Measurements from ENCODE around the gene RCVRN. TPM values are rescaled to one million over a fixed set of nuclear protein-coding genes. Genes with fewer than 3 reads are reported as not detected.
"Not testable (repeated sequence)": the region's sequence is repeated elsewhere in the genome, so short reads cannot be mapped to it uniquely, and the experiment has no call there.

The RCVRN gene
- polyA plus RNA-seq, 4 donors = 0.19 to 0.49 (median 0.35) TPM

- no peak for DNase-seq (ENCODE audit: low read depth in 4 of 4, low spot score in 3 of 4)
Measured at GRCh38 chr17:9922012-9922848, 17.2 kb upstream of the RCVRN start.

- DNase-seq (ENCODE audit: low read depth in 4 of 4, low spot score in 3 of 4) = not testable (repeated sequence)
Measured at GRCh38 chr17:9921216-9921615, 16.1 kb upstream of the RCVRN start.

GRCh38 chr17:9918804-9919352 is 13.8 kb upstream of the RCVRN start:
- no peak for DNase-seq (ENCODE audit: low read depth in 4 of 4, low spot score in 3 of 4)

- no peak for DNase-seq (ENCODE audit: low read depth in 4 of 4, low spot score in 3 of 4)
Measured at GRCh38 chr17:9918352-9918751, 13.3 kb upstream of the RCVRN start.

- no peak for DNase-seq (ENCODE audit: low read depth in 4 of 4, low spot score in 3 of 4)
Measured at GRCh38 chr17:9917801-9918200, 12.7 kb upstream of the RCVRN start.

DNA sequence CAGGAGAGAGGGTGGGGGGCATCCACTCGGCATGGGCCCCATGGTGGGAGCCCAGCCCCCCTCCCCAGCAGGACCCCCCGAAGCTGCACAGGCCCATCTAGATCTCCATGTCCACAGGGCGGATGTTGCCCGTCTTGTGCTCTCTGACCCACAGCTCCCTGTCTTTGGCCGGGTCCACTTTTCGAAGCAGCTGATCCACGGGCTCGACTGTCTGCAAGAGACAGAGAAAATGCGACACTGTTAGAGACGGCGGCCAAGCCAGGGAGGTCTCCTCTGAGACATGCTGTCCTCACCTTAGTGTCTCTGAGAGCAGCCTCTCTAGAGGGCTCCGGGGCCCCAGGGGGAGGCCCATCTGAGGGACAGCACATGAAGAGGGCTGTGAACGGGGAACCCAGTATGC is 12.1 kb upstream of the RCVRN start:
- no peak for DNase-seq (ENCODE audit: low read depth in 4 of 4, low spot score in 3 of 4)

GRCh38 chr17:9916108-9916507 is 11.0 kb upstream of the RCVRN start:
- no peak for DNase-seq (ENCODE audit: low read depth in 4 of 4, low spot score in 3 of 4)

- no peak for DNase-seq (ENCODE audit: low read depth in 4 of 4, low spot score in 3 of 4)
Measured at GRCh38 chr17:9913476-9913875, 8.4 kb upstream of the RCVRN start.

DNA sequence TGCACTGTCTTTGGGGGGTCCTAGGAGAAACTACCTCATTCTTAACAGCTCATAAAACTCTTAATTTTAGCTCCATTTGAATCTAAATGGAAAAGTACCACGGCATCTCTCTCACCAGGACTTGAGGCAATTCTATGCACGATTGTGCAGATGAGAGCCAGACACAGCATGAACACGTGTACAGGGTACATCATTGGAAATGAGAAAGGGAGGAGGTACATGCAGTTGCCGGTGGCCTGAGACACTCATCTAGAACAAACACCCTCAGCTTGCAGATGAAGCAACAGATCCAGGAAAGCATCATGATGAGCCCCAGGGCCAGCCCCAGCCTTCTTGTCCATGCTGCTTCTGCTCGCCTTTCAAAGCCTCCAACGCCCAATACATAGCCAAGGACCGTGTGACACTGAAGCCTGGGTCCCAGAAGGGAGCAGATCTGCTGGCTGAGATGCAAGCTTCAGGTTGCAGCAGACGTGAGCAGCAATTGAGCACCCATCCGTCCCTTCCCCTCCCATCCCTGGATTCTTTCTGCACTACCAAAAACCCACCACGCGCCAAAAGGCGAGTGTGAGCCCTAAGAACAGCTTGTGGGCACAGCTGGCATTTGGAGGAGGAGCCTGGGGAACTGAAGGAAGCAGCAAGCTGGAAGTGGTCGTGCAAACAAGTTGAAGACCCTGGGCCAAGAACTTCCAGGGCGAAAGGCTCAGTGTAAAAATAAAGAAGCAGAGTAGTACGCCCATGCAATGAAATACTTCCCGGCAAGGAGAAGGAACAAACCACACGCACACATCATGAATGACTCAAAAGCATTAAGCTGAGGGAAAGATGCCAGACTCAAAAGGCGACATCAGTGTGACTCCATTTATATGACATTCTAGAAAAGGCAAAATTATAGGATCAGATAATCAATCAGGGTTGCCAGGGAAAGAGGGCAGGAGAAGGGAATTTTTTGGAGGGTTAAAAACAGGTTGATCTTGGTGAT is 7.3 kb upstream of the RCVRN start:
- DNase-seq (ENCODE audit: low read depth in 4 of 4, low spot score in 3 of 4) = no peak

DNA sequence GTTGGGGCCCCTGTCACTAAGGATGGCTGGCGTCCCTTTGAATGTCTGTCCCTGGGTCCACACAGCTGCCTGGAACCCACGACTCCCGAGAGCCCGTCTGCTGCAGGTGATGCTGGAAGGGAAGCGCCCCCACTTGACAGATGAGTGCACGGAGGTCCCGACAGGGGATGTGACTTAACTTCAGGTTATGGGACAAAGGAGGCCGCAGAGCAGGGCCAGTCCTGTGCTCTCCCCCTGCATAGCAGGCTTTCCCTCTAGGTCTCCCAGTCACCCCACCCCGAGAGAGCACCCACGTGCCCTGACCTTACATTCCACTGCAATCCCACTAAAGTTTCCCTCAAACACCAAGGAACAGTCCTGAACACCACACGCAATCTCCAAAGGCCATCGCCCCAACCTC is 6.0 kb upstream of the RCVRN start:
- DNase-seq (ENCODE audit: low read depth in 4 of 4, low spot score in 3 of 4) = no peak

DNA sequence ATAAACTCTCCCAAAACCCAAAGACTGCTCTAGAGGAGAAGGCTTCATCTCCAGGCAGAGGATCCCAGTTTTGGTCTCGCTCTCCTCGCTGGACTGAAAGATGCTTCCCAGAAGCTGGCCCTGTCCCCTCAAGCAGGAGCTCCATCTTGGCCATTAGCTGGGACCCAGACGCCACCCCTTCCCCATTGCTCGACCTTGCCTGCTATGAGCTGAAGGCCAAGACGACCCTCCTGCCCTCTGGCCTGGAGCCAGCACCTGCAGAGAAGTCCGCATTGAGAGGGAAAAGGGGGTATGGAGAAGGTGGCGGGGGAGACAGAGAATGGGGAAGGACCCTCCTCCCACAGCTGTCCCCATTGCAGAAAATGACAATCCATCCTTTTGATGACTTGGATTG is 3.6 kb upstream of the RCVRN start:
- no peak for DNase-seq (ENCODE audit: low read depth in 4 of 4, low spot score in 3 of 4)

DNA sequence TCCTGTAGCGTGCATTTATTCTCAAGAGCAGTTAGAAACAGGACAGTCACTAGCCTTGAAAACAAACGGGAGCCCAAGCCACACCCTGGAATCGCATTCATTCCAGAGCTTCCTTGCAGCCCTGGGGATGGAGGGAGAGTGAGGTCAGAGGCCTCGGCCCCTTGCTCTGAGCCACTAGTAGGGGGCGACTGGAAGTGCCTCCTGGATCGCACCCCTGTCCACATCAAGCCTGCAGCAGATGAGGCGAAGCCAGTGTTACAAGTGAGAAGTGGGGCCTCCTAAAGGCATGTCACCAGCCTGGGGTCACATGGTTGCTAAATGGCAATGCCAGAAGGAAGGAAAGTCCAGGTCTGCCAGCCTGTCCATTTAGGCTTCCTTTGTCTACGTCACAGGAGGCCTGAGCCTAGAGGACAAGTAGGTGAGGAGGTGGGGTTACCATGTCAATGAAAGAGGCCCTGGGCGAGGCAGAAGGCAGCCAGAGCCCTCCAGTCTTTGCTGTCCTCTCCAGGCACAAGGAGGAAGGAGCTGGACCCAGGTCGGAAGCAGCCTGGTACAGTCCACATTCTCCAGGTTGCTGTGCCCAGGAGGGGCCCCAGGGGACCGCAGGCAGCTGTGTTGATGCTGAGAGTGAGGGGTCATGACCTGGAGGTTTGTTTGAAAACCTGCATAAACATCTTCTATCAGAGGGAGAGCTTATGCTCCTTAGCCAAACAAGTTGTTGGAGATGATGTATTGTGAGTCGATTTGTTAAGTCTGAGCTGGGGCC is 3.0 kb upstream of the RCVRN start:
- DNase-seq (ENCODE audit: low read depth in 4 of 4, low spot score in 3 of 4) = no peak

- DNase-seq (ENCODE audit: low read depth in 4 of 4, low spot score in 3 of 4) = no peak
Measured at GRCh38 chr17:9907131-9907530, 2.1 kb upstream of the RCVRN start.

DNA sequence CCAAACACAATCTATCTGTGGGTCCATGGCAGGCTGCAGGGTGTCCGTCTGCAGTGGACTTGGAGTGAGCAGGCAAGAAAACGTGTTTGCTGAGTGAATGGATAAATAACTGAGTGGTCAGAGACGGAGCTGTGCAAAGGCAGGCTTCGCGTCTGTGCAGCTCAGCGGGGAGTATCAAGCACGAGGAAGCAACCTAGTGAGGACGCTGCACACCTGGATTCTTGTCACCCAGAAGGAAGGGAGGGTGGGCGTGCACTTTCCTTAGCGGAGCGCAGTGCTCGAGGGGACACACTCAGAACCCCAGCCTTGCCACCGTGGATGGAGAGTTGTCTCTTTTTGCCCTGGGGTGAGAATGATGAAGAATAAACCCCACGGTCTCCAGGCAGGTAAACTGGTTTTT is 1.5 kb upstream of the RCVRN start:
- no peak for DNase-seq (ENCODE audit: low read depth in 4 of 4, low spot score in 3 of 4)

DNA sequence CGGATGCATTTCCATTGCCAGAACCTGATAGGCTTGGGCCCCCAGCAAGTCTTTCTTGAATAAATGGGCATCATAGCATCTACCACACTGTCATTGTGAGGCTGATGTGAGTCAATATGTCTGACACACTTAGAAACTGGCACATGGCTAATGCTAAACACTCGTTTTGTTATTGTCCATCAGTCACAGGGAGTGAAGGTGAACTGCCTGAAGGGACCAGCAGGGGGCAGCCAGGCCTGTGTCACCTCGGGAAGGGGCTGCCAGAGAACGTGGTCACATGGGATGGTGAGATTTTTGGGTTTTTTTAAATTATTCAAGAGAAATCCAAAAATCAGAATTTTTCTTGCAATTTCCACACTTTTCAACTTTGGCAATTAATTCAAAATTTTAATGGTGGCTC is 831 bp upstream of the RCVRN start:
- no peak for DNase-seq (ENCODE audit: low read depth in 4 of 4, low spot score in 3 of 4)

DNA sequence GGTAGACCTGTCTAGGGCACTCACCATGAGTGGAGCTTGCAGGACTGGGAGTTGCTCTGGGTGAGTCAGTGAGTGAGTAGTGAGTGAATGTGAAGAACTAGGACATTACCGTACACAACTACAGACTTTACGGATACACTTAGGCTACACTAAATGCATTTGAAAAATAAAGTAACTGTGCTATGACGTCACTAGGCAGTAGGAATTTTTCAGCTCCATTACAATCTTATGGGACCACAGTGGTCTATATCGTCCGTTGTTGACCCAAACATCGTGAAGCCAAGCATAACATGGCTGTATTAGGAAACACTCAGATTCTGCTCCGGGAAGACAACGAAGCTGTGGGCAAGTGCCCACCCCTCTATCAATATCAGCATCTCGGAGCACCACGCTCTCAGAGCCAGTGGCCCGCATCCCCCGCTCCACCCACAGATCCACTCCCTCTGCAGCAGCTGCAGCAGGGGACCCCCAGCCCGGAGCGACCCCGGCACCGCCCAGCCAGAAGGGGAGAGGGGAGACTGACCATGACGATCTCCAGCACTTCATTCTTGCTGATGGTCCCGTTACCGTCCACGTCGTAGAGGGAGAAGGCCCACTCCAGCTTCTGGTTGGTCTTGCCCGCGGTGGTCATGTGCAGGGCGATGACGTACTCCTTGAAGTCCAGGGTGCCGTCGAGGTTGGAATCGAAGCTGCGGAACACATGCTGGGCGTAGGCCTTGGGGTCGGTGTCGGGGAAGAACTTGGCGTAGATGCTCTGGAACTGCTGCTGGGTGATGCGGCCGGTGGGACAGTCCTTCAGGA is 594 bp downstream of the RCVRN start:
- DNase-seq (ENCODE audit: low read depth in 4 of 4, low spot score in 3 of 4) = no peak

GRCh38 chr17:9902120-9902519 is 3.0 kb downstream of the RCVRN start:
- no peak for DNase-seq (ENCODE audit: low read depth in 4 of 4, low spot score in 3 of 4)

DNA sequence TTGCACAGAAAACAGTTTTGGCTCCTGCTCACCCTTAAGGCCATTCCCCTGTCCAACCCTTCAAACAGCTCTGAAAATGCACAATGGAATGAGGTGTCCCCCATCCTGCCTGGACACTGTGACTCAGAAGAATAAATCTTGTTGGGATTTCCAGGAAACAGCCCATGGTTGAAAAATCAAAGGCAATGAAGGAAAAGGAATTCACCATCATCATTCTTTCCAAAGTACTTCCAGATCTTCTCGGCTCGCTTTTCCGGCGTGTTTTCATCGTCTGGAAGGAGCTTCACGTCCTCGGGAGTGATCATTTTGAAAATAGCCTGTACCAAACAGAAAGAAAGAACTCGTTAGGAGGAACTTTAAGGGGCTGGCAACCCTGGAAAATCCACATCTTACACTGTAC is 4.3 kb downstream of the RCVRN start:
- DNase-seq (ENCODE audit: low read depth in 4 of 4, low spot score in 3 of 4) = no peak

DNA sequence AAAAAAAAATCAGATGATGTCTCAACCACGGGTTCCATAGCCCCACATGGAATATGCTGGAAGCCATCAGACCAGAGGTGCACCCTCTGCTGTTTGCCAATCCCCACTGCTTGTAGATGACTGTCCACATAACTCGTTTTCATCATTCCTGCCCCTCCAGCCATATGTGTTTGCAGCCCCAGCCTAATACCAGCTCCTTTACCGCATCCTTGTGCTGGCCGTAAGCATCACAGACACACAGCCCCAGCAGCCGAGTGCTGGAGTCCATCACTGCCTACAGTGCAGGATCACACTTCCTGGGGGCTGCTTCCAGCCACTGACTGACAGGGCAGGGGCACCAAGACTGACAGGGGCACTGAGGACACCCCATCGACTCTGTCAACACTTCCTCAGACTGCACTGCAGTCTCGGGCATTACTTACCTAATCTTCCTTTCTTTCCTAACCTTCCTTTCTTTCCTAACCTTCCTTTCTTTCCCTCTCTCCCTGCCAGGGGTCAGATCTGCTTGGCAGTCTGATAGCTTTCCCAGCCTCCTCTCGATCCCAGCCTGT is 5.0 kb downstream of the RCVRN start:
- no peak for DNase-seq (ENCODE audit: low read depth in 4 of 4, low spot score in 3 of 4)

Measured in left renal pelvis (tissue), 4 donors.